ENCODE data around the gene HOXD12. TPM values are rescaled to one million over a fixed set of nuclear protein-coding genes. Genes with fewer than 3 reads are reported as not detected.
A peak's percentile ranks its signal among the peaks of the same experiment; 100 is the strongest.

Gene HOXD12
- polyA plus RNA-seq, 1 experiment, result not detected

GRCh38 chr2:176084611-176085119 lies 14.9 kb upstream of the HOXD12 start:
- no peaks in the 10 kb centered on the region for H3K36me3 ChIP-seq (ENCODE audit: control insufficient read depth, insufficient read depth, low read length)
- no peak for DNase-seq (ENCODE audit: low read depth)
- peaks cover 62% of the 10 kb centered on the region for H3K27me3 ChIP-seq (ENCODE audit: control insufficient read depth, insufficient read depth, low read length)
- CTCF ChIA-PET, result interaction anchor here (1.1 to 1.9 kb wide), 9 partner anchors 13 to 774 kb away, joined by 3 to 40 read pairs (median 5); no protein-coding TSS in a partner anchor
- POLR2A ChIA-PET, result no interaction called here
- no peak overlapping the region for H3K4me3 ChIP-seq (ENCODE audit: low read depth, low read length)
- no peak for TF ChIP-seq CTCF (IDR thresholded peaks at IDR 0.05; ENCODE audit: insufficient read depth, low read depth, low read length)

GRCh38 chr2:176085120-176085788 lies 14.3 kb upstream of the HOXD12 start:
- no peak for DNase-seq (ENCODE audit: low read depth)
- no peak for TF ChIP-seq CTCF (IDR thresholded peaks at IDR 0.05; ENCODE audit: insufficient read depth, low read depth, low read length)
- no peaks in the 10 kb centered on the region for H3K36me3 ChIP-seq (ENCODE audit: control insufficient read depth, insufficient read depth, low read length)
- ChIA-PET CTCF (interaction anchor here (0.7 to 1.9 kb wide), 18 partner anchors 7 to 834 kb away, joined by 3 to 40 read pairs (median 4); partner anchors contain the start of gene LNPK), POLR2A (no interaction called here)
- H3K27me3 ChIP-seq (ENCODE audit: control insufficient read depth, insufficient read depth, low read length), result peaks cover 65% of the 10 kb centered on the region
- H3K4me3 ChIP-seq (ENCODE audit: low read depth, low read length), result no peak overlapping the region

GRCh38 chr2:176085861-176086771 lies 13.5 kb upstream of the HOXD12 start:
- ChIA-PET POLR2A (no interaction called here), CTCF (interaction anchor here (0.7 to 3.4 kb wide), 21 partner anchors 8 to 835 kb away, joined by 3 to 60 read pairs (median 4); partner anchors contain the start of gene LNPK)
- peaks cover 63% of the 10 kb centered on the region for H3K27me3 ChIP-seq (ENCODE audit: control insufficient read depth, insufficient read depth, low read length)
- no peak overlapping the region; the same call in 1 of the 2 replicates for H3K4me3 ChIP-seq (ENCODE audit: low read depth, low read length)
- no peaks in the 10 kb centered on the region for H3K36me3 ChIP-seq (ENCODE audit: control insufficient read depth, insufficient read depth, low read length)
- TF ChIP-seq CTCF (IDR thresholded peaks at IDR 0.05; ENCODE audit: insufficient read depth, low read depth, low read length), result peak; percentile 56
- DNase-seq (ENCODE audit: low read depth), result no peak

GRCh38 chr2:176087330-176088047 lies 12.1 kb upstream of the HOXD12 start:
- POLR2A ChIA-PET, result no interaction called here
- no peak for TF ChIP-seq CTCF (IDR thresholded peaks at IDR 0.05; ENCODE audit: insufficient read depth, low read depth, low read length)
- H3K36me3 ChIP-seq (ENCODE audit: control insufficient read depth, insufficient read depth, low read length), result no peaks in the 10 kb centered on the region
- no peak for DNase-seq (ENCODE audit: low read depth)
- CTCF ChIA-PET, result interaction anchor here (0.8 to 3.4 kb wide), 15 partner anchors 8 to 849 kb away, joined by 3 to 60 read pairs (median 6); partner anchors contain the start of gene LNPK
- no peak overlapping the region for H3K4me3 ChIP-seq (ENCODE audit: low read depth, low read length)
- peaks cover 54% of the 10 kb centered on the region for H3K27me3 ChIP-seq (ENCODE audit: control insufficient read depth, insufficient read depth, low read length)
